PC-3 (cell line): Measurements from ENCODE around the gene SLC32A1.

Source experiments
- CTCF ChIP-seq: fragments of 300-600 bp; sonication (generic); conservative IDR thresholded peaks from 2 replicates; pipeline ENCODE4 v1.5.1; 2017; ENCODE audit warnings: antibody characterized with exemption, low read depth, mild to moderate bottlenecking, low read length
- EZH2 ChIP-seq: fragments of 300-600 bp; sonication (generic); IDR thresholded peaks from one replicate; pipeline ENCODE4 v1.6.1; 2017; ENCODE audit warnings: antibody characterized with exemption, mild to moderate bottlenecking, low read length; ENCODE audit not compliant: unreplicated experiment
- EZH2phosphoT487 ChIP-seq: fragments of 300-600 bp; sonication (generic); IDR thresholded peaks from 2 replicates; pipeline ENCODE4 v1.6.1; 2018; ENCODE audit warnings: mild to moderate bottlenecking, antibody characterized with exemption, low read length, borderline replicate concordance

DNA sequence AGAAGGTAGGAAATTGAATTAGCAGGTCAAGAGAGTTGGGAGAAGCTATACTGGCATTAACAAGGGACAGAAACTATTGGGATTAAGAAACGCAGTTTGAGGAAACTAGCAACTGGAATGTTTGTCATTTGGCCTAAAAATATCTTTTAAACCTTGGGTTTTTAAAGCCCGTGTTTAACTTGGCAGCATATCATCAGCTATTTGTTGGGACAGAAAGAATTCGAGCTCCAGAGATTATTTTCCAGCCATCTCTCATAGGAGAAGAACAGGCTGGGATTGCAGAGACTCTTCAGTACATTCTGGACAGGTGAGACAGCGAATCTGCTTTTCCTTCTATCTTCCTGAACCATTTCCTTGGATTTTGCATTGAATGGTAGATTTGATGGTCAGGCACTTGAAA lies 41.8 kb downstream of the SLC32A1 start:
- TF ChIP-seq CTCF (no peak), EZH2phosphoT487 (no peak), EZH2 (no peak)
